Mucosa of gallbladder (tissue), 1 donor: ENCODE results near the gene MGAT4A. TPM values are rescaled to one million over a fixed set of nuclear protein-coding genes. Genes with fewer than 3 reads are reported as not detected.
A peak's percentile ranks its signal among the peaks of the same experiment; 100 is the strongest.

Source experiments
- DNase-seq: peaks from one replicate; pipeline ENCODE4 v3.0.0-alpha.2; 2020; ENCODE audit warnings: low spot score
- total RNA-seq: library from RNA; stranded (reverse); gene quantifications from one replicate; pipeline ENCODE4 v1.2.1, GENCODE V29; 2021
- donor health status: DM: no; HTN: no; CAD: no.

The MGAT4A gene
- total RNA-seq, 1 donor from 2014 or later: 34.4 TPM

GRCh38 chr2:98658816-98659490, 72.0 kb downstream of the MGAT4A start:
- no peak for DNase-seq

GRCh38 chr2:98656800-98657199, 74.1 kb downstream of the MGAT4A start:
- no peak for DNase-seq

GRCh38 chr2:98654699-98655495, 76.0 kb downstream of the MGAT4A start:
- DNase-seq: no peak

GRCh38 chr2:98650998-98651397, 79.9 kb downstream of the MGAT4A start:
- no peak for DNase-seq

GRCh38 chr2:98649992-98650375, 80.9 kb downstream of the MGAT4A start:
- DNase-seq: no peak

GRCh38 chr2:98649135-98649991, 81.6 kb downstream of the MGAT4A start:
- DNase-seq: peak; percentile 88

- DNase-seq: no peak
Observed at GRCh38 chr2:98648451-98648850, 82.5 kb downstream of the MGAT4A start.

GRCh38 chr2:98647636-98648035, 83.3 kb downstream of the MGAT4A start:
- no peak for DNase-seq

GRCh38 chr2:98643496-98644100, 87.3 kb downstream of the MGAT4A start:
- DNase-seq: no peak

GRCh38 chr2:98637401-98638147, 93.4 kb downstream of the MGAT4A start:
- DNase-seq: no peak

GRCh38 chr2:98634406-98635092, 96.4 kb downstream of the MGAT4A start:
- no peak for DNase-seq

- DNase-seq: no peak
Observed at GRCh38 chr2:98632351-98632750, 98.6 kb downstream of the MGAT4A start.

GRCh38 chr2:98623657-98624056, 107.3 kb downstream of the MGAT4A start:
- DNase-seq: no peak

GRCh38 chr2:98617149-98617548, 113.8 kb downstream of the MGAT4A start:
- no peak for DNase-seq

- DNase-seq: no peak
Observed at GRCh38 chr2:98615481-98615880, 115.5 kb downstream of the MGAT4A start.

- DNase-seq: no peak
Observed at GRCh38 chr2:98614024-98614739, 116.8 kb downstream of the MGAT4A start.

- no peak for DNase-seq
Observed at GRCh38 chr2:98608962-98609604, 121.8 kb downstream of the MGAT4A start.

- peak; percentile 87 for DNase-seq
Observed at GRCh38 chr2:98608116-98608961, 122.6 kb downstream of the MGAT4A start, which contains the start of the genes COA5 and UNC50. Gene COA5 (minus strand): TSS chr2:98608512. CDS start chr2:98608405, 107 bp downstream. Gene UNC50 (plus strand): TSS chr2:98608589. CDS start chr2:98609760, 1,171 bp downstream.
